GM12878 (cell line): Measurements from ENCODE around the gene PALLD. TPM values are rescaled to one million over a fixed set of nuclear protein-coding genes. Genes with fewer than 3 reads are reported as not detected.

Experiments
- CBX3 ChIP-seq: fragments of 200-600 bp; sonication (generic); IDR thresholded peaks from 2 replicates; pipeline ENCODE4 v1.6.1; 2016; ENCODE audit warnings: low read depth, borderline replicate concordance
- EZH2 ChIP-seq: IDR thresholded peaks from 2 replicates; pipeline ENCODE4 v1.6.1; 2012; ENCODE audit warnings: low read depth, mild to moderate bottlenecking, control low read depth, inconsistent platforms, low read length, borderline replicate concordance; ENCODE audit not compliant: control insufficient read depth
- KDM1A ChIP-seq: fragments of 200-600 bp; sonication (generic); IDR thresholded peaks from 2 replicates; pipeline ENCODE4 v1.6.1; 2016; ENCODE audit warnings: borderline replicate concordance
- RUNX3 ChIP-seq: IDR thresholded peaks from 2 replicates; pipeline ENCODE4 v1.6.1; 2012; ENCODE audit warnings: low read length, inconsistent platforms
- SREBF2 ChIP-seq: IDR thresholded peaks from 2 replicates; pipeline ENCODE4 v1.6.1; 2012; ENCODE audit warnings: mild to moderate bottlenecking, low read length
- polyA plus RNA-seq, 11 experiments: library from polyadenylated mRNA; depleted of rRNA in 4 of 11; unstranded in 6 of 11; stranded (reverse) in 5 of 11; fragments of >200 nt; fragmentation: Nextera tagmentation in 4 of 11; fragmentation: Illumina TruSeq in 1 of 11; extraction: Ambion mirVana in 4 of 11; extraction: Trizol in 1 of 11; gene quantifications; 1 replicate in 1 of 11; 2 replicates in 10 of 11; pipeline versions ENCODE4 v1.2.1 to v1.2.3, GENCODE V29; 2011 to 2016; ENCODE audit warnings: inconsistent platforms in 2 of 11, missing spikeins in 2 of 11, low read depth in 1 of 11
- total RNA-seq, 4 experiments: library from RNA; depleted of rRNA in 3 of 4; stranded (reverse); fragments of >200 nt in 3 of 4; fragmentation: Illumina TruSeq in 1 of 4; extraction: Trizol in 1 of 4; gene quantifications; 2 replicates each; pipeline versions ENCODE4 v1.2.1 to v1.2.3, GENCODE V29; 2013 to 2021
- TF ChIP-seq, protein P1 (sequence below): fragments of 450-650 bp; formaldehyde crosslinking; IDR thresholded peaks from 2 replicates; pipeline ENCODE4 v1.4.0; 2022; ENCODE audit warnings: mild to moderate bottlenecking, moderate library complexity
- TF ChIP-seq, protein P2 (sequence below): fragments of 450-650 bp; IDR thresholded peaks from 2 replicates; pipeline ENCODE4 v1.6.1; 2016; ENCODE audit warnings: mild to moderate bottlenecking, moderate library complexity, borderline replicate concordance

Gene PALLD
- total and polyA plus RNA-seq, 10 of the 15 experiments (the other 5 are each of a cell fraction or from before 2014, with no cell fraction given): 1.0 to 7.7 (median 1.7) TPM

DNA sequence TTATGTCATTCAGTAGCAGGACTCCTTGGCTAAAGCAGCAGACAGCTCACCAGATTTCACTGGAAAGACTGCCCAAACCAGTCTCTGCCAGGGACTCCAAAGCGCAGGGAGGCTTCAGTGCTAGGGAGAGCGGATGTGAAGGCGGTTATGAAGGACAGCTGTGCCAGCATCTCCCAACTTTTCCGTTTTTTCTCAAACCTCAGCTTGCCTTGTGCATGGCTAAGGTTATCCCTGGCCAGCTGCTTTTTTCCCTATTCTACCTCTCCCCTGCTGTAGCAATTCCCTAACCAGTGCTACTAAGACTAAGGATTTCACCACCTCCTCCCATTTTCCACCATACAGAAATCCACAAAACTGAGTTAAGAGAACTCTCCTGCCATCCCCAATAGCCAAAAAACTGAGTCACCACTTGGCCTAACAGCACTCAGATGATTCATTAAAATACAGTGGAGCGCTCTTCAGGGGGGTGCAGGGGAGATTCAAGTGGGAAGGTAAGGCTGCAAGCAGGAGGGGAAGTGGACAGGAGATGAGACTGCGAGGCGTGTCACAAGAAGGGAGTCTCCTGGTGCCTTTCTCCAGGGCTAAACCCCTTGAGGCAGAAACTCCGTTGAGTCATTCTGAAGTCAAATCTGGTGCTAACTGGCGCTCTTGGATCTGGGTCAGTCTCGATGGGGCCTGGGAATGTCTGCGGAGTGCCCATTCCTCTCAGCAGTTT is 90.7 kb downstream of the PALLD start (continued):
- TF ChIP-seq, protein P1, sequence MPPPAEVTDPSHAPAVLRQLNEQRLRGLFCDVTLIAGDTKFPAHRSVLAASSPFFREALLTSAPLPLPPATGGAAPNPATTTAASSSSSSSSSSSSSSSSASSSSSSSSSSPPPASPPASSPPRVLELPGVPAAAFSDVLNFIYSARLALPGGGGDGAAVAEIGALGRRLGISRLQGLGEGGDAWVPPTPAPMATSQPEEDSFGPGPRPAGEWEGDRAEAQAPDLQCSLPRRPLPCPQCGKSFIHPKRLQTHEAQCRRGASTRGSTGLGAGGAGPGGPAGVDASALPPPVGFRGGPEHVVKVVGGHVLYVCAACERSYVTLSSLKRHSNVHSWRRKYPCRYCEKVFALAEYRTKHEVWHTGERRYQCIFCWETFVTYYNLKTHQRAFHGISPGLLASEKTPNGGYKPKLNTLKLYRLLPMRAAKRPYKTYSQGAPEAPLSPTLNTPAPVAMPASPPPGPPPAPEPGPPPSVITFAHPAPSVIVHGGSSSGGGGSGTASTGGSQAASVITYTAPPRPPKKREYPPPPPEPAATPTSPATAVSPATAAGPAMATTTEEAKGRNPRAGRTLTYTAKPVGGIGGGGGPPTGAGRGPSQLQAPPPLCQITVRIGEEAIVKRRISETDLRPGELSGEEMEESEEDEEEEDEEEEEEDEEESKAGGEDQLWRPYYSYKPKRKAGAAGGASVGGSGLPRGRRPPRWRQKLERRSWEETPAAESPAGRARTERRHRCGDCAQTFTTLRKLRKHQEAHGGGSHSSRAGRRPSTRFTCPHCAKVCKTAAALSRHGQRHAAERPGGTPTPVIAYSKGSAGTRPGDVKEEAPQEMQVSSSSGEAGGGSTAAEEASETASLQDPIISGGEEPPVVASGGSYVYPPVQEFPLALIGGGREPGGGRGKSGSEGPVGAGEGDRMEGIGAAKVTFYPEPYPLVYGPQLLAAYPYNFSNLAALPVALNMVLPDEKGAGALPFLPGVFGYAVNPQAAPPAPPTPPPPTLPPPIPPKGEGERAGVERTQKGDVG (CRISPR knock-in tag): no peak
- TF ChIP-seq KDM1A (no peak), SREBF2 (no peak), CBX3 (no peak), EZH2 (no peak), RUNX3 (no peak)
- TF ChIP-seq, protein P2, sequence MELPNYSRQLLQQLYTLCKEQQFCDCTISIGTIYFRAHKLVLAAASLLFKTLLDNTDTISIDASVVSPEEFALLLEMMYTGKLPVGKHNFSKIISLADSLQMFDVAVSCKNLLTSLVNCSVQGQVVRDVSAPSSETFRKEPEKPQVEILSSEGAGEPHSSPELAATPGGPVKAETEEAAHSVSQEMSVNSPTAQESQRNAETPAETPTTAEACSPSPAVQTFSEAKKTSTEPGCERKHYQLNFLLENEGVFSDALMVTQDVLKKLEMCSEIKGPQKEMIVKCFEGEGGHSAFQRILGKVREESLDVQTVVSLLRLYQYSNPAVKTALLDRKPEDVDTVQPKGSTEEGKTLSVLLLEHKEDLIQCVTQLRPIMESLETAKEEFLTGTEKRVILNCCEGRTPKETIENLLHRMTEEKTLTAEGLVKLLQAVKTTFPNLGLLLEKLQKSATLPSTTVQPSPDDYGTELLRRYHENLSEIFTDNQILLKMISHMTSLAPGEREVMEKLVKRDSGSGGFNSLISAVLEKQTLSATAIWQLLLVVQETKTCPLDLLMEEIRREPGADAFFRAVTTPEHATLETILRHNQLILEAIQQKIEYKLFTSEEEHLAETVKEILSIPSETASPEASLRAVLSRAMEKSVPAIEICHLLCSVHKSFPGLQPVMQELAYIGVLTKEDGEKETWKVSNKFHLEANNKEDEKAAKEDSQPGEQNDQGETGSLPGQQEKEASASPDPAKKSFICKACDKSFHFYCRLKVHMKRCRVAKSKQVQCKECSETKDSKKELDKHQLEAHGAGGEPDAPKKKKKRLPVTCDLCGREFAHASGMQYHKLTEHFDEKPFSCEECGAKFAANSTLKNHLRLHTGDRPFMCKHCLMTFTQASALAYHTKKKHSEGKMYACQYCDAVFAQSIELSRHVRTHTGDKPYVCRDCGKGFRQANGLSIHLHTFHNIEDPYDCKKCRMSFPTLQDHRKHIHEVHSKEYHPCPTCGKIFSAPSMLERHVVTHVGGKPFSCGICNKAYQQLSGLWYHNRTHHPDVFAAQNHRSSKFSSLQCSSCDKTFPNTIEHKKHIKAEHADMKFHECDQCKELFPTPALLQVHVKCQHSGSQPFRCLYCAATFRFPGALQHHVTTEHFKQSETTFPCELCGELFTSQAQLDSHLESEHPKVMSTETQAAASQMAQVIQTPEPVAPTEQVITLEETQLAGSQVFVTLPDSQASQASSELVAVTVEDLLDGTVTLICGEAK: no peak
